HG02678 (cell line): ENCODE results near the gene RAD50.
"Not testable (repeated sequence)": the region's sequence is repeated elsewhere in the genome, so short reads cannot be mapped to it uniquely, and the experiment has no call there.

Experiments used
- ATAC-seq: cut with Tn5 transposase; IDR thresholded peaks from one replicate; pipeline ENCODE4 v1.9.1; 2021; ENCODE audit warnings: mild to moderate bottlenecking, moderate library complexity; ENCODE audit not compliant: unreplicated experiment

The RAD50 gene

GRCh38 chr5:132556763-132557477, at the start of gene RAD50:
RAD50 (plus strand) TSS chr5:132556977; CDS start chr5:132557325, 348 bp downstream.
- peak; percentile 98 for ATAC-seq

- ATAC-seq, result no peak
These were observed 46.7 kb upstream of the RAD50 start for GRCh38 chr5:132510076-132510475.

DNA sequence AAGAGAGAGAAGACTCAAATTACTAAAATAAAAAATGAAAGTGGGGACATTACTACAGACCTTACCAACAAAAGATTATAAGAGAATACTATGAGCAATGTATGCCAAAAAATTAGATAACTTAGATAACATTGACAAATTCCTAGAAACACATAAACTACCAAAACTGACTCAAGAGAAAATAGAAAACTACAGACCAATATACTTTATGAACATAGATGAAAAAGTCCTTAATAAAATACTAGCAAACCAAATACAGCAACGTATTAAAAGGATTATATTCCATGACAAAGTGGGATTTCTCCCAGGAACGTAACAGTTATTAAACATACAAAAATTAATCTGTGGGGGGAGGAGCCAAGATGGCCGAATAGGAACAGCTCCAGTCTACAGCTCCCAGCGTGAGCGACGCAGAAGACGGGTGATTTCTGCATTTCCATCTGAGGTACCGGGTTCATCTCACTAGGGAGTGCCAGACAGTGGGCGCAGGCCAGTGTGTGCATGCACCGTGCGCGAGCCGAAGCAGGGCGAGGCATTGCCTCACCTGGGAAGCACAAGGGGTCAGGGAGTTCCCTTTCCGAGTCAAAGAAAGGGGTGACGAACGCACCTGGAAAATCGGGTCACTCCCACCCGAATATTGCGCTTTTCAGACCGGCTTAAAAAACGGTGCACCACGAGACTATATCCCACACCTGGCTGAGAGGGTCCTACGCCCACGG, 43.0 kb upstream of the RAD50 start:
- ATAC-seq, result not testable (repeated sequence)

- not testable (repeated sequence) for ATAC-seq
These were observed 34.7 kb upstream of the RAD50 start for GRCh38 chr5:132522067-132522466.

- ATAC-seq, result not testable (repeated sequence)
These were observed 31.9 kb upstream of the RAD50 start for GRCh38 chr5:132524877-132525276.

GRCh38 chr5:132525299-132525724, 31.5 kb upstream of the RAD50 start:
- peak; percentile 80 for ATAC-seq

GRCh38 chr5:132526290-132526973, 30.3 kb upstream of the RAD50 start:
- ATAC-seq, result peak; percentile 48

GRCh38 chr5:132526974-132527564, 29.7 kb upstream of the RAD50 start:
- ATAC-seq, result no peak

GRCh38 chr5:132528021-132528420, 28.8 kb upstream of the RAD50 start:
- no peak for ATAC-seq

DNA sequence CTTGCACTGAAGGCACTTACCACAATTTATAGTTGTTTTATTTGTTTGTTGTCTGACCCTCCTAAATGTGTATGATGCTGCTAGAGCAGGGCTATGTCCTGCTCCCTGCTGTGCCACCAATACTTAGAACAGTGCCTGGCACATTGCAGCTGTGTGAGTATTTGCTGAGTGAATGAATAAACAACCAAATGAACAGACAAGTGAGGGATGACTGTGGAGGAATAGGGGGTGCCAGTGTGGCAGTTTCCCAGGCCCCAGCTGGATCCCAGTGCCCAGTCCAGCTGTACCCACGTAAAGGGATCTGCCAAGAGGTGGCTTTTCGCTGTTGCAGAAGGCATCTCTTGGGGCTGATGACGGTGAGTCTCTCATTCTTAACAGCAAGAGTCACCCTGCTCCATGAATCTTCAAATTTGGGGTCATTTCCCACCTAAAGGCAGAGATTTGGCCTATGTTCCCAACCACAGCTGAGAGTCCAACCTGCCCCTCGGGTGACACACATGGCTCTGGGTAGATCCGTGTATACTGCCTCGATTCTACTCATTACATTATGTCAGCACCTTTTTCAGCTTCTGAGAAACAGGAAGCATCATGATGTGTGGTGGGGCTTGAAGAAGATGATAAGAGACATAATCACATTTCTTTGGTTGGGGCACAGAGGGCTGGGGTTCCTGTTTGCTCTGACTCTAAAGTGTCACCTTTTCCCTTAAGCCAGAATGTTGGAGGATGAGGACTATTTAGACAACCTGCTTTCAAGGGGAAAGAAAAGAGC, 27.7 kb upstream of the RAD50 start:
- ATAC-seq, result no peak

- no peak for ATAC-seq
These were observed 25.8 kb upstream of the RAD50 start for GRCh38 chr5:132530946-132531345.

DNA sequence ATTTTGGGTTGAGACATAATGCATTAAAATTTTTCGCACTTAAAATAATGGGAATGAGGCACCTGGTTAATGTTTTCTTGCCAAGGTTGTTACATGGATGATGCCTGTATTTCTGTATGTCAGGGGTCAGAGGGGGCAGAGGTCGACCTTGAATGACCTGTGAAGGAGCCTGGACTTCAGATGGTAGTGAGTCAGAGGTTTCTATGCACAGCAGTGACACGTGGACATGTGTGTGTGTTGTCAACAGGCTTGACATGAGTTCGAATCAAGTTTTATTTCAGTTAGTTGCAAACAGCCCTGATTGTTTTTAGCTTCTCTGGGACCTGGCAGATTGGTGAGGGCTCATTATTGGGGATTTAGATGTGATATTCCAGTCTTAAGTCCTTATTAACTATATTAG, 17.1 kb upstream of the RAD50 start:
- ATAC-seq, result no peak

DNA sequence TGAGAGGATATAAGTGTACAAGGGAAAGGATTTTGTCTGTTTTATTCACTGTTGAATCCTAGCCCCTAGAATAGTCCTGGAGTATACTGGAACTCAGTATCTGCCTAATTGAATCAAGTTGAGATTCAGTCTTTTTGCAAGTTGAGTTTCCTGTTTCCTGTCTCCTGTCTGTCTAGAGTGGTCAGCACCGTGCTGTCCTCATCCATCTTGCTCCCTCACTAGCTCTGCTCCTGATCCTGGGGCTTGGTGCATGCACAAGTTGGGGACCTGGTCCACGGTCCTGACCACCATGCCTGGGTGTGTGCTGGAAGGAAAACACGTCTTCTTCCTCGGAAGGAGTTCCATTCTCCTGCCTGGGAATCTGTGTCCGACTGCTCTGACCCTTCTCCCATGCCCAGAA, 16.6 kb upstream of the RAD50 start:
- no peak for ATAC-seq

GRCh38 chr5:132540764-132541163, 16.0 kb upstream of the RAD50 start:
- no peak for ATAC-seq

GRCh38 chr5:132543472-132544201, 13.1 kb upstream of the RAD50 start, which contains the start of gene IL5:
IL5 (minus strand) TSS chr5:132543522; CDS start chr5:132543478, 44 bp downstream.
- ATAC-seq, result no peak

DNA sequence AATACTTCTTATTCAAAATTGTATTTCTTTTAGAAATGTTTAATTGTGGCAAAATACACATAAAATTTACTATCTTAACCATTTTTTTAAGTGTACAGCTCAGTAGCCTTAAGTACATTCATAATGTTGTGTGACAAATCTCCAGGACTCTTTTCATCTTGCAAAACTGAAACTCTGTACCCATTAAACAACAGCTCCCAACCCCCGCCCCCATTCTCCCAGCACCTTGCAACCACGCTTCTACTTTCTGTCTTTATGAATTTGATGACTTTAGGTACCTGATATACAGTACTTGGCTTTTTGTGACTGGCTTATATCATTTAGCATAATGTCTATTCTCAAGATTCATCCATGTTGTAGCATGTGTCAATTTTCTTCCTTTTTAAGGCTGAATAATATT, 10.7 kb upstream of the RAD50 start:
- ATAC-seq, result no peak

DNA sequence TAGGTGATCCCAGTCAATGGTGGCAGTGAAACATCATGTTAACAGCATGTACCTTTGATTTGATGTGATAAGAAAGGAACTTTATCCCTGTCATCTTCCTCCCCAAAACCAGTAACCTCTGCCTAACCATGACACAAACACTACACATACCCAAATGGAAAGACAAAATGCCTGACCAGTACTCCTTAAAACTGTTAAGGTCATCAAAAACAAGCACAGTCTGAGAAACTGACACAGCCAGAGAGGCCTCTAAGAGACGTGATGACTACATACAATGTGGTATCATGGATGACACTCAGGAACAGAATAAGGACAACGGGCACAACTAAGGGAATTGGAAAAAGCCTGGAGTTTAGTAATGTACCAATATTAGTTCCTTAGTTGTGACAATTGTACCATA, 9.5 kb upstream of the RAD50 start:
- no peak for ATAC-seq

GRCh38 chr5:132548834-132549233, 7.9 kb upstream of the RAD50 start:
- not testable (repeated sequence) for ATAC-seq

DNA sequence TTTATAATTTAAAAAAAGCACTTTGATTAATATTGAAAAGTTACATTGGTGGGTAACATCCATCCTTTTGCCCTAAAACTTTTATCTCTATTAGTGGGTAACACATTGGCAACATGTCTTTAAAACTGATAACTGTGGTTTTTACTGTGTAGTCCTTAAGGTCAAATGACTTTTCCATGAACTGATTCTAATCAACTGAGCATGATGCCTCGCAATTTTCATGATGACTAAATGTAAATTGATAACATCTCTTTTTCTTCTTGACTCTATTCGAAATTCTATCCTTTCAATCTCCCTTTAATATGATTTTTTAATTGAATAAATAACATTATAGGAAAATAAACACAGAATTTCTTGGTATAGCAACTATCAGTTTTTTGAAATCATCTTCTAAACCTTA, 7.2 kb upstream of the RAD50 start:
- ATAC-seq, result no peak
